Endodermal cell (in vitro differentiated cells): ENCODE results near the gene ACAA2. TPM values are rescaled to one million over a fixed set of nuclear protein-coding genes. Genes with fewer than 3 reads are reported as not detected.

ENCODE experiments used
- DNase-seq: peaks from one replicate; pipeline ENCODE4 v3.0.0-alpha.2; 2017
- H3K27ac ChIP-seq: 2 replicates; pipeline ENCODE4 v1.5.1; 2013; ENCODE audit warnings: mild to moderate bottlenecking, low read depth, low read length, moderate library complexity
- H3K27me3 ChIP-seq: 2 replicates; pipeline ENCODE4 v1.6.1; 2013; ENCODE audit warnings: mild to moderate bottlenecking, low read length, moderate library complexity; ENCODE audit not compliant: insufficient read depth, control insufficient read depth, poor library complexity, severe bottlenecking
- H3K36me3 ChIP-seq: 2 replicates; pipeline ENCODE4 v1.7.0; 2013; ENCODE audit warnings: mild to moderate bottlenecking, low read length, moderate library complexity; ENCODE audit not compliant: control insufficient read depth, insufficient read depth
- H3K4me1 ChIP-seq: one replicate; pipeline ENCODE4 v1.7.0; 2013; ENCODE audit warnings: low read length; ENCODE audit not compliant: control insufficient read depth, insufficient read depth
- H3K4me3 ChIP-seq: 2 replicates; pipeline ENCODE4 v1.5.1; 2013; ENCODE audit warnings: mild to moderate bottlenecking, low read length, moderate library complexity
- H3K9ac ChIP-seq: 2 replicates; pipeline ENCODE4 v1.6.1; 2013; ENCODE audit warnings: mild to moderate bottlenecking, low read length, moderate library complexity; ENCODE audit not compliant: poor library complexity, severe bottlenecking; ENCODE audit errors: extremely low read depth
- H3K9me3 ChIP-seq: 2 replicates; pipeline ENCODE4 v1.6.1; 2013; ENCODE audit warnings: mild to moderate bottlenecking, low read length, moderate library complexity; ENCODE audit not compliant: control insufficient read depth
- H3K27ac Mint-ChIP-seq: 2 replicates; pipeline ENCODE4 v1.8.0; 2020; ENCODE audit warnings: mixed read lengths
- H3K27me3 Mint-ChIP-seq: 2 replicates; pipeline ENCODE4 v1.8.0; 2021; ENCODE audit warnings: mild to moderate bottlenecking, mixed read lengths; ENCODE audit not compliant: insufficient read depth
- H3K36me3 Mint-ChIP-seq: 2 replicates; pipeline ENCODE4 v1.8.0; 2020; ENCODE audit warnings: low read depth, mixed read lengths
- H3K4me1 Mint-ChIP-seq: 2 replicates; pipeline ENCODE4 v1.8.0; 2020; ENCODE audit warnings: mixed read lengths
- H3K4me3 Mint-ChIP-seq: 2 replicates; pipeline ENCODE4 v1.8.0; 2020; ENCODE audit warnings: mild to moderate bottlenecking, moderate library complexity, mixed read lengths
- H3K9me3 Mint-ChIP-seq: 2 replicates; pipeline ENCODE4 v1.8.0; 2020; ENCODE audit warnings: mild to moderate bottlenecking, mixed read lengths
- WGBS, 2 experiments: methylation state at CpG; one replicate each; pipeline versions ENCODE4 v1.1.5 to v1.1.7; 2013; ENCODE audit warnings: missing lambda C conversion rate in 2 of 2, mixed read lengths in 1 of 2; ENCODE audit not compliant: insufficient coverage in 1 of 2, insufficient read length in 1 of 2; 5-methylcytosine and 5-hydroxymethylcytosine counted together
- total RNA-seq, 2 donors: library from RNA; stranded (reverse); fragmentation: NEBNext Ultra II Directional in 1 of 2; extraction: Animal tissue kit (Norgen Biotek cat#: 25700) in 1 of 2; gene quantifications; 2 replicates in 1 of 2; 3 replicates in 1 of 2; pipeline ENCODE4 v1.2.1, GENCODE V29; 2021
- TF ChIP-seq, protein P1 (sequence below): fragments of 200-600 bp; sonication (generic); conservative IDR thresholded peaks from 2 replicates; pipeline ENCODE4 v1.5.0; 2021; ENCODE audit warnings: antibody characterized with exemption, mild to moderate bottlenecking

ACAA2 gene
- total RNA-seq, 2 donors from 2014 or later, result 128 to 131 TPM

DNA sequence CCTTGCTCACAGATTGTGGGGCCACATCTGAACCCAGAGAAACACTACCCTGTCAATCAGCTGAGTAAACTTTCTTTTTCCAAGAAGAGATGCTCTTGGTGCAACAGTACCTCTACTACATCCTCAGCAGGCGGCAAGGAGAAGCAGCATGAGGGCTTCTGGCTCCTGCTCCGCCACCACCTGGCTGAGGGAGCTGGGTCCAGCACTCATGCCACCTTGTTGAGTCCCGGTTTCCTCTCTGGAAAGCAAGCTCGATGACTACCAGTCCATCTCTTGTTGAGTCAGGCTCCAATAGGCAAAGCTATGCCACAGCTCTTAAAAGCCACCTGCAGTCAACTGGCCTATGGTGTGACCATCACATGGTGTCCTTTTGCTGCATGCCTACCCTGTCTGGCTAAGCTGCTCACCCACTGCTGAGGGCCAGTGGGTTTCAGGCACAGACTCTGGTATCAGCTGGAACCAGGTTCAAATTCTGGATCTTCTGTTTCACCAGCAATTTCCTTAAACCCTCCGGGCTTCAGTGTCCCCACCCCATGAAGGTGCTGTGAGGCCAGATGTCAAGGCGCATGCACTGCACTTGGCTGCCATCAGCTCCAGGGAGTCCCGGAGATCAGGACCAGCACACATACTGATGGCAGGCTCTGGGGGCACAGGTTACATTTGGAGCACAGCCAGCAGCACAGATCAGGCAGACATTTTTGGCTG, 42.5 kb upstream of the ACAA2 start:
- H3K4me3 Mint-ChIP-seq, result no peak overlapping the region
- Histone ChIP-seq H3K27me3 (no peaks in the 10 kb centered on the region), H3K36me3 (no peaks in the 10 kb centered on the region), H3K27ac (no peak overlapping the region), H3K4me3 (no peak overlapping the region), H3K9me3 (no peaks in the 10 kb centered on the region), H3K9ac (no peak overlapping the region), H3K4me1 (no peaks in the 10 kb centered on the region)
- H3K27ac Mint-ChIP-seq, result no peak overlapping the region
- no peak for DNase-seq
- WGBS, 2 experiments, result 97 to 98% methylated on average over 6 to 7 of the region's 7 CpGs
- no peaks in the 10 kb centered on the region for H3K36me3 Mint-ChIP-seq
- H3K4me1 Mint-ChIP-seq, result peaks cover 9% of the 10 kb centered on the region
- TF ChIP-seq, protein P1, sequence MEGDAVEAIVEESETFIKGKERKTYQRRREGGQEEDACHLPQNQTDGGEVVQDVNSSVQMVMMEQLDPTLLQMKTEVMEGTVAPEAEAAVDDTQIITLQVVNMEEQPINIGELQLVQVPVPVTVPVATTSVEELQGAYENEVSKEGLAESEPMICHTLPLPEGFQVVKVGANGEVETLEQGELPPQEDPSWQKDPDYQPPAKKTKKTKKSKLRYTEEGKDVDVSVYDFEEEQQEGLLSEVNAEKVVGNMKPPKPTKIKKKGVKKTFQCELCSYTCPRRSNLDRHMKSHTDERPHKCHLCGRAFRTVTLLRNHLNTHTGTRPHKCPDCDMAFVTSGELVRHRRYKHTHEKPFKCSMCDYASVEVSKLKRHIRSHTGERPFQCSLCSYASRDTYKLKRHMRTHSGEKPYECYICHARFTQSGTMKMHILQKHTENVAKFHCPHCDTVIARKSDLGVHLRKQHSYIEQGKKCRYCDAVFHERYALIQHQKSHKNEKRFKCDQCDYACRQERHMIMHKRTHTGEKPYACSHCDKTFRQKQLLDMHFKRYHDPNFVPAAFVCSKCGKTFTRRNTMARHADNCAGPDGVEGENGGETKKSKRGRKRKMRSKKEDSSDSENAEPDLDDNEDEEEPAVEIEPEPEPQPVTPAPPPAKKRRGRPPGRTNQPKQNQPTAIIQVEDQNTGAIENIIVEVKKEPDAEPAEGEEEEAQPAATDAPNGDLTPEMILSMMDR, result no peak
- H3K9me3 Mint-ChIP-seq, result no peaks in the 10 kb centered on the region
- H3K27me3 Mint-ChIP-seq, result no peaks in the 10 kb centered on the region

DNA sequence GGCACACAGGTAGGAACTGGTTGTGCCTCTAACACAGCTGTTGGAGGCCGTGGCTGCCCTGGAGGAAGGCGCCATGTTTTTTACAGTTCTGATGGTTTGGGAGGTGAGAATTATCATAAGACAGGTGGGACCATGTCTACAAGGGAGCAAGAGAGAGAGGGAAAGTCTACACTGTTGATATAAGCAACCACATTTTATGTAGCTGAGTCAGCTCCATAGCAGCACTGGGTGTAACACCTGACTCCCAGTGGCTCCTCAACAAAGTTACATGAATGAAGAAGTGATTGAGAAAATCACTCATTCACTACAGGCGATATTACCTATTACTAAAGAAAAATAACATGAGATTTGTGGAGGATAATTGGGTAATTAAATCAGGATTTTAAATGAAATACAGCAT, 41.3 kb upstream of the ACAA2 start:
- Mint-ChIP-seq H3K4me1 (peaks cover 12% of the 10 kb centered on the region), H3K27ac (no peak overlapping the region), H3K4me3 (no peak overlapping the region), H3K36me3 (no peaks in the 10 kb centered on the region), H3K27me3 (no peaks in the 10 kb centered on the region), H3K9me3 (no peaks in the 10 kb centered on the region)
- no peak for DNase-seq
- Histone ChIP-seq H3K4me1 (no peaks in the 10 kb centered on the region), H3K36me3 (no peaks in the 10 kb centered on the region), H3K9ac (no peak overlapping the region), H3K27ac (no peak overlapping the region), H3K27me3 (no peaks in the 10 kb centered on the region), H3K4me3 (no peak overlapping the region), H3K9me3 (no peaks in the 10 kb centered on the region)
- TF ChIP-seq, protein P1, result no peak
- 93 to 100% methylated on average over 2 of the region's 3 CpGs for WGBS, 2 experiments

DNA sequence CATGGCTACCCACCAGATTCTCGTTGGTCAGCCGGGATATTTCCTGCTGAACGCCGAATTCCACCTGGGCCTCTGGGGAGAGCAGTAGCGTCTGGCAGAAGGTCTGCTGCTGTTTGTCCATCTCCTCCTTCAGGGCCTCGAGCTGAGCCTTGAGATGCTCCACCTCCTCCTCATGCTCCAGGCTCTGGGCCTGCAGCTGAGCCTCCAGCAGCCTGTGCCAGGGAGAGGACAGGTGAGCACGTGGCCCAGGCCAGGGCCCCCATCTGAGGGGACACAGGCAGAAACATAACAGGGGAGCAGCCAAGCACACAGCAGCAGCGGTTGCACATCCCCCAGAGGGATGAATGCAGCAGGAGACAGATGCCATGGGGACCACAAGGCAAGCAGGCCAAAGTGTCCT, 40.1 kb upstream of the ACAA2 start:
- H3K27me3 ChIP-seq, result no peaks in the 10 kb centered on the region
- no peak overlapping the region for H3K4me3 ChIP-seq
- no peaks in the 10 kb centered on the region for H3K4me1 ChIP-seq
- peaks cover 7% of the 10 kb centered on the region for H3K36me3 Mint-ChIP-seq
- no peaks in the 10 kb centered on the region for H3K9me3 ChIP-seq
- peaks cover 16% of the 10 kb centered on the region for H3K4me1 Mint-ChIP-seq
- H3K36me3 ChIP-seq, result no peaks in the 10 kb centered on the region
- H3K9me3 Mint-ChIP-seq, result no peaks in the 10 kb centered on the region
- DNase-seq, result no peak
- H3K4me3 Mint-ChIP-seq, result no peak overlapping the region
- no peak overlapping the region for H3K27ac ChIP-seq
- TF ChIP-seq, protein P1, result no peak
- H3K27ac Mint-ChIP-seq, result no peak overlapping the region
- no peak overlapping the region for H3K9ac ChIP-seq
- 90 to 95% methylated on average over 6 to 8 of the region's 8 CpGs for WGBS, 2 experiments
- no peaks in the 10 kb centered on the region for H3K27me3 Mint-ChIP-seq
